ENCODE data around the gene SORCS2.

- TF ChIP-seq POLR2AphosphoS5 (IDR thresholded peaks at IDR 0.05) (no peak), CTCF (IDR thresholded peaks at IDR 0.05) (no peak), POLR2A (IDR thresholded peaks at IDR 0.05) (no peak)
These were observed 466.2 kb downstream of the SORCS2 start for GRCh38 chr4:7658341-7659204.

Data from prostate gland (tissue), 2 donors.